ENCODE measurements around the gene KIF26B. TPM values are rescaled to one million over a fixed set of nuclear protein-coding genes. Genes with fewer than 3 reads are reported as not detected.

Gene KIF26B
- polyA plus RNA-seq, 1 donor from 2014 or later: 6.3 TPM

- H3K9me2 ChIP-seq (ENCODE audit: insufficient read depth, low read length): no peaks in the 10 kb centered on the region
- no peak overlapping the region for H2AFZ ChIP-seq (ENCODE audit: low read depth, low read length)
- no peak overlapping the region for H3K27ac ChIP-seq (ENCODE audit: low read length)
- no peaks in the 10 kb centered on the region for H4K20me1 ChIP-seq (ENCODE audit: insufficient read depth)
- no peak overlapping the region for H3K9ac ChIP-seq (ENCODE audit: low read length)
- H3K9me3 ChIP-seq (ENCODE audit: low read length): no peaks in the 10 kb centered on the region
- H3K4me3 ChIP-seq (ENCODE audit: low read length): no peak overlapping the region
- no peaks in the 10 kb centered on the region for H3K27me3 ChIP-seq (ENCODE audit: insufficient read depth, low read depth, low read length)
- no peaks in the 10 kb centered on the region for H3F3A ChIP-seq (ENCODE audit: insufficient read depth, low read length, poor library complexity, severe bottlenecking)
- H3K36me3 ChIP-seq (ENCODE audit: insufficient read depth, low read length): no peaks in the 10 kb centered on the region
- TF ChIP-seq EP300 (conservative IDR thresholded peaks at IDR 0.05; ENCODE audit: poor library complexity, severe bottlenecking): no peak
- H3K4me2 ChIP-seq (ENCODE audit: low read length): no peak overlapping the region
- no peaks in the 10 kb centered on the region for H3K79me2 ChIP-seq (replicated peaks; ENCODE audit: insufficient read depth, low read length)
These were observed 348.8 kb downstream of the KIF26B start for GRCh38 chr1:245503548-245503947.

GRCh38 chr1:245510144-245510543, 355.4 kb downstream of the KIF26B start:
- Histone ChIP-seq H3K27ac (ENCODE audit: low read length) (no peak overlapping the region), H3K9me2 (ENCODE audit: insufficient read depth, low read length) (no peaks in the 10 kb centered on the region), H3K27me3 (ENCODE audit: insufficient read depth, low read depth, low read length) (no peaks in the 10 kb centered on the region), H2AFZ (ENCODE audit: low read depth, low read length) (no peak overlapping the region), H3K4me3 (ENCODE audit: low read length) (no peak overlapping the region), H4K20me1 (ENCODE audit: insufficient read depth) (no peaks in the 10 kb centered on the region), H3F3A (ENCODE audit: insufficient read depth, low read length, poor library complexity, severe bottlenecking) (no peaks in the 10 kb centered on the region), H3K79me2 (replicated peaks; ENCODE audit: insufficient read depth, low read length) (no peaks in the 10 kb centered on the region), H3K36me3 (ENCODE audit: insufficient read depth, low read length) (no peaks in the 10 kb centered on the region), H3K9ac (ENCODE audit: low read length) (no peak overlapping the region), H3K9me3 (ENCODE audit: low read length) (no peaks in the 10 kb centered on the region), H3K4me2 (ENCODE audit: low read length) (no peak overlapping the region)
- TF ChIP-seq CTCF (IDR thresholded peaks at IDR 0.05; ENCODE audit: poor library complexity, severe bottlenecking) (no peak), TAF1 (IDR thresholded peaks at IDR 0.05; ENCODE audit: low read depth) (no peak), REST (IDR thresholded peaks at IDR 0.05; ENCODE audit: borderline replicate concordance) (no peak), EZH2 (IDR thresholded peaks at IDR 0.05; ENCODE audit: borderline replicate concordance, insufficient read depth, low read length, poor library complexity, severe bottlenecking) (no peak), POLR2AphosphoS5 (IDR thresholded peaks at IDR 0.05) (no peak), SMC3 (conservative IDR thresholded peaks at IDR 0.05; ENCODE audit: poor library complexity) (no peak), MXI1 (conservative IDR thresholded peaks at IDR 0.05; ENCODE audit: poor library complexity, severe bottlenecking) (no peak), EP300 (conservative IDR thresholded peaks at IDR 0.05; ENCODE audit: poor library complexity, severe bottlenecking) (no peak), RAD21 (conservative IDR thresholded peaks at IDR 0.05) (no peak)

Measured in neural cell (in vitro differentiated cells).